Measurements from ENCODE around the gene PTPN14. TPM values are rescaled to one million over a fixed set of nuclear protein-coding genes. Genes with fewer than 3 reads are reported as not detected.
A peak's percentile ranks its signal among the peaks of the same experiment; 100 is the strongest.
"Not testable (repeated sequence)": the region's sequence is repeated elsewhere in the genome, so short reads cannot be mapped to it uniquely, and the experiment has no call there.

PTPN14 gene
- total RNA-seq, 4 donors from 2014 or later, result 59.4 to 118 (median 66.1) TPM

GRCh38 chr1:214581785-214582184, 30.4 kb upstream of the PTPN14 start:
- TF ChIP-seq POLR2A (IDR thresholded peaks at IDR 0.05), result no peak
- TF ChIP-seq CTCF (IDR thresholded peaks at IDR 0.05), result no peak
- WGBS, 2 donors, result 18 to 20% methylated on average over 2 of the region's 2 CpGs
- intact Hi-C loops (cut with DNase I; ENCODE audit: low total_unique reads), result no loop called here
- H3K4me3 ChIP-seq (ENCODE audit: low read depth, poor library complexity, severe bottlenecking), result no peak overlapping the region
- DNase-seq (ENCODE audit: low spot score in 2 of 2), result peak in 1 of 2 donors; percentile 37

GRCh38 chr1:214579183-214579582, 27.8 kb upstream of the PTPN14 start:
- TF ChIP-seq POLR2A (IDR thresholded peaks at IDR 0.05), result no peak
- TF ChIP-seq CTCF (IDR thresholded peaks at IDR 0.05), result no peak
- intact Hi-C loops (cut with DNase I; ENCODE audit: low total_unique reads), result no loop called here
- no peak for DNase-seq (ENCODE audit: low spot score in 2 of 2)
- H3K4me3 ChIP-seq (ENCODE audit: low read depth, poor library complexity, severe bottlenecking), result no peak overlapping the region

- WGBS, 2 donors, result 75 to 90% methylated on average over 3 of the region's 3 CpGs
- DNase-seq (ENCODE audit: low spot score in 2 of 2); intact Hi-C loops (cut with DNase I; ENCODE audit: low total_unique reads); H3K4me3 ChIP-seq (ENCODE audit: low read depth, poor library complexity, severe bottlenecking): not testable (repeated sequence)
These were observed 24.7 kb upstream of the PTPN14 start for GRCh38 chr1:214576120-214576519.

GRCh38 chr1:214574598-214575411, 23.4 kb upstream of the PTPN14 start:
- no peak for DNase-seq (ENCODE audit: low spot score in 2 of 2)
- TF ChIP-seq POLR2A (IDR thresholded peaks at IDR 0.05) (no peak), CTCF (IDR thresholded peaks at IDR 0.05) (no peak)
- no peak overlapping the region for H3K4me3 ChIP-seq (ENCODE audit: low read depth, poor library complexity, severe bottlenecking)
- intact Hi-C loops (cut with DNase I; ENCODE audit: low total_unique reads), result no loop called here
- 47 to 65% methylated on average over 3 of the region's 3 CpGs for WGBS, 2 donors

GRCh38 chr1:214573386-214574318, 22.2 kb upstream of the PTPN14 start:
- peak in 1 of 2 donors; percentile 48 for DNase-seq (ENCODE audit: low spot score in 2 of 2)
- no peak for TF ChIP-seq POLR2A (IDR thresholded peaks at IDR 0.05)
- TF ChIP-seq CTCF (IDR thresholded peaks at IDR 0.05), result no peak
- intact Hi-C loops (cut with DNase I; ENCODE audit: low total_unique reads), result no loop called here
- WGBS, 2 donors, result 38 to 39% methylated on average over 11 of the region's 11 CpGs
- H3K4me3 ChIP-seq (ENCODE audit: low read depth, poor library complexity, severe bottlenecking), result no peak overlapping the region

- no peak for DNase-seq (ENCODE audit: low spot score in 2 of 2)
- no peak overlapping the region for H3K4me3 ChIP-seq (ENCODE audit: low read depth, poor library complexity, severe bottlenecking)
- TF ChIP-seq POLR2A (IDR thresholded peaks at IDR 0.05) (no peak), CTCF (IDR thresholded peaks at IDR 0.05) (no peak)
- intact Hi-C loops (cut with DNase I; ENCODE audit: low total_unique reads), result no loop called here
These were observed 19.9 kb upstream of the PTPN14 start for GRCh38 chr1:214571281-214571680.

All from lower leg skin (tissue), 4 donors.